Prostate gland (tissue), 2 donors: ENCODE measurements around the gene TGFA. TPM values are rescaled to one million over a fixed set of nuclear protein-coding genes. Genes with fewer than 3 reads are reported as not detected.

Experiments
- DNase-seq: peaks from one replicate; pipeline ENCODE4 v3.0.0-alpha.2; 2019; ENCODE audit warnings: low spot score
- H3K27ac ChIP-seq, 2 donors: fragments of 200-600 bp; sonication (generic); 2 replicates each; pipeline ENCODE4 v1.5.1; 2017 to 2019
- H3K27me3 ChIP-seq: fragments of 200-600 bp; sonication (generic); replicated peaks from 2 replicates; pipeline ENCODE4 v1.5.1; 2019; ENCODE audit not compliant: insufficient read depth
- H3K36me3 ChIP-seq, 2 donors: fragments of 200-600 bp; sonication (generic); 1 replicate in 1 of 2; 2 replicates in 1 of 2; pipeline versions ENCODE4 v1.5.1 to v1.8.1; 2017 to 2019
- H3K4me1 ChIP-seq: fragments of 200-600 bp; sonication (generic); replicated peaks from 2 replicates; pipeline ENCODE4 v1.5.1; 2019
- H3K4me3 ChIP-seq, 2 donors: fragments of 200-600 bp; sonication (generic); 2 replicates each; pipeline ENCODE4 v1.5.1; 2017 to 2019
- H3K9me3 ChIP-seq: fragments of 200-600 bp; sonication (generic); 2 replicates; pipeline ENCODE4 v1.5.1; 2017
- CTCF ChIP-seq, 4 experiments: fragments of 200-600 bp in 2 of 4; fragments of 450-650 bp in 2 of 4; sonication (generic) in 2 of 4; IDR thresholded peaks; 1 replicate in 3 of 4; 2 replicates in 1 of 4; pipeline ENCODE4 v1.5.1; 2016 to 2019; ENCODE audit warnings: antibody characterized with exemption in 4 of 4, mild to moderate bottlenecking in 2 of 4, moderate library complexity in 2 of 4
- POLR2A ChIP-seq: fragments of 450-650 bp; IDR thresholded peaks from one replicate; pipeline ENCODE4 v1.6.1; 2016; ENCODE audit warnings: antibody characterized with exemption, mild to moderate bottlenecking
- POLR2AphosphoS5 ChIP-seq: sonication (generic); formaldehyde crosslinking; IDR thresholded peaks from one replicate; pipeline ENCODE4 v1.6.1; 2017; ENCODE audit warnings: antibody characterized with exemption
- WGBS: methylation state at CpG from one replicate; pipeline ENCODE4 v1.1.5; 2018; 5-methylcytosine and 5-hydroxymethylcytosine counted together
- intact Hi-C: fragments of 100-400 bp; cut with DNase I; formaldehyde crosslinking; loops from one replicate; pipeline ENCODE4 v1.14.2; 2022
- total RNA-seq, 2 donors: library from RNA; depleted of rRNA; stranded (reverse); fragments of >200 nt; gene quantifications; one replicate each; pipeline ENCODE4 v1.1.0, GENCODE V29; 2016

The TGFA gene
- total RNA-seq, 2 donors from 2014 or later = 3.7 to 9.2 TPM

DNA sequence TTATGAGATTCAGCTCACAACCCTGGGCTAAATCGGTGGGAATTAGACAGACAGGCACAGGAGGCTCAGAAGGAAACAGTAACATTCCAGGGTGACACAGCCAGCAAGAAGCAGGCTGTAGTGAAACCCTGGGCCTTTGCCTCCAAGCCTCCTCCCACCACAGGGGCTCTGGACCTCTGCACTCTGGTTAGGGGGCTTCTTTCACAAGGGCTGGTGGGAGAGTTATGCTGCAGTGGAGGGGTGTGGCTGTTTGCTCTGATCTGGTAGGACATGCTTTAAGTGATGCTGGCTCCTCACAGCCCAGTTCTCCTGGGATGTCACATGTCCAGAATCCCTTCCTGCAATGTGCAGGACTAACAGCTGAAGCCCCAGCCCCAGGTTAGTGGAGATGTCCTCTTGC is 109.9 kb downstream of the TGFA start:
- no peak overlapping the region for H3K27ac ChIP-seq
- intact Hi-C loops = no loop called here
- DNase-seq = peak; percentile 1
- H3K36me3 ChIP-seq = no peaks in the 10 kb centered on the region
- no peaks in the 10 kb centered on the region for H3K27me3 ChIP-seq
- 68% methylated on average over 1 of the region's 1 CpG for WGBS
- H3K9me3 ChIP-seq = no peaks in the 10 kb centered on the region
- no peak overlapping the region for H3K4me3 ChIP-seq
- H3K4me1 ChIP-seq = no peaks in the 10 kb centered on the region
- TF ChIP-seq POLR2A = no peak
- TF ChIP-seq POLR2AphosphoS5 = no peak
- TF ChIP-seq CTCF (IDR thresholded peaks at IDR 0.05) = no peak

DNA sequence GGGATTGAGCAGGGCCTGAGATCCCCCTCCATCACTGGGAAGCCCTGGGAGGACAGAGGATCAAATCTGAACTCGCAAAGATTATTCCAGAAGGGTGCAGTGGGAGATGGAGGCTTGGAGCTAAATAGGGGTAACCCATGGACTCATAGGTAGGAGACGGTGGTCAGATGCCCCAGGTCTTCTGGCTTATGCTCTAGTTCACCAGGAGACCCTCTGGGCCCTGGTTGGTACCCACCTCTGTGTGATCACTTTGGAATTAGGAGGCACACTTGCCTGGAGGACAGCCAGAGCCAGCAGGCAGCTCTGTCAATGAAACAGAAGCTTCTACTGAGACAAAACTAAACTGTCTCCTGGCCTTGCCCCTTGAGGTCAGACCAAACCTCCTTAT is 110.6 kb downstream of the TGFA start:
- H3K4me3 ChIP-seq = no peak overlapping the region
- DNase-seq = no peak
- no peak for TF ChIP-seq POLR2A
- TF ChIP-seq CTCF (IDR thresholded peaks at IDR 0.05) = no peak
- TF ChIP-seq POLR2AphosphoS5 = no peak
- intact Hi-C loops = no loop called here
- H3K9me3 ChIP-seq = no peaks in the 10 kb centered on the region
- no peaks in the 10 kb centered on the region for H3K4me1 ChIP-seq
- H3K36me3 ChIP-seq = no peaks in the 10 kb centered on the region
- H3K27ac ChIP-seq = no peak overlapping the region
- no peaks in the 10 kb centered on the region for H3K27me3 ChIP-seq
- WGBS = 66% methylated on average over 2 of the region's 2 CpGs

GRCh38 chr2:70442301-70443077 is 111.1 kb downstream of the TGFA start:
- H3K36me3 ChIP-seq = no peaks in the 10 kb centered on the region
- no peaks in the 10 kb centered on the region for H3K4me1 ChIP-seq
- 94% methylated on average over 8 of the region's 8 CpGs for WGBS
- DNase-seq = peak; percentile 2
- intact Hi-C loops = no loop called here
- TF ChIP-seq POLR2A (no peak), POLR2AphosphoS5 (no peak), CTCF (IDR thresholded peaks at IDR 0.05) (no peak)
- no peaks in the 10 kb centered on the region for H3K27me3 ChIP-seq
- no peak overlapping the region for H3K27ac ChIP-seq
- no peak overlapping the region for H3K4me3 ChIP-seq
- no peaks in the 10 kb centered on the region for H3K9me3 ChIP-seq

DNA sequence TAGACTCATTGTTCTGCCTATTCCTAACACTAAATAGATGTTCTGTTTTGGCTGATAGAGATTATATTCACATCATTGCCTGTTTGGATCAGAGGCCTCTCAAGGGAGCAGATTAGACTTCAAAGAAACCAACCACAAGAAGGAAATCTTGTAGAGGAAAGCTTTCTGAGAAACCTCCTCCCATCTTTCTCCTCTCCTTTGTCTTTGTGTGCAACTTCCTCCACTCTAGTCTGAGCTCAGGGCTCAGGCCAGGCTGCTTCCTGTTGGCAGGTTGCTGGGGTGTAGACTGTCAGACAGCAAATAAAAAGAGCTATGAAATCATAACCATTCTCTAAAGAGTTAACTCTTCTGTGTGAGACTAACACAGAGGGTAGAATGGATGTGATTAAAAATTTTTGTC is 113.0 kb downstream of the TGFA start:
- Histone ChIP-seq H3K27me3 (no peaks in the 10 kb centered on the region), H3K4me3 (no peak overlapping the region), H3K4me1 (no peaks in the 10 kb centered on the region), H3K36me3 (no peaks in the 10 kb centered on the region), H3K27ac (no peak overlapping the region), H3K9me3 (no peaks in the 10 kb centered on the region)
- no peak for DNase-seq
- no peak for TF ChIP-seq POLR2AphosphoS5
- no peak for TF ChIP-seq POLR2A
- no peak for TF ChIP-seq CTCF (IDR thresholded peaks at IDR 0.05)
- intact Hi-C loops = no loop called here

DNA sequence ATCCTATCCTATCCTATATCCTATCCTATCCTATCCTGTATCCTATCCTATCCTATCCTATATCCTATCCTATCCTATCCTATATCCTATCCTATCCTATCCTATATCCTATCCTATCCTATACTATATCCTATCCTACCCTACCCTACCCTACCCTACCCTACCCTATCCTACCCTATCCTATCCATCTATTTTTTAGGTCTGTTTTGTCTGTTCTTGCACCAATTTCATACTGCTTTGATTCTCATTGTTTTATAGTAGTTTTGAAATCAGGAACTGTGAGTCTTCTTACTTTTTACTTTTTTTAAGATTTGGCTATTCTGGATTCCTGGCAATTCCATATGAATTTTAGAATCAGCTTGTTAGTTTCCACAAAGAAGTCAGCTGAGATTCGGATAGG is 118.5 kb downstream of the TGFA start:
- no peaks in the 10 kb centered on the region for H3K4me1 ChIP-seq
- intact Hi-C loops = no loop called here
- TF ChIP-seq CTCF (IDR thresholded peaks at IDR 0.05) = no peak
- TF ChIP-seq POLR2A = no peak
- no peak for TF ChIP-seq POLR2AphosphoS5
- H3K27ac ChIP-seq = no peak overlapping the region
- no peaks in the 10 kb centered on the region for H3K27me3 ChIP-seq
- no peak overlapping the region for H3K4me3 ChIP-seq
- no peak for DNase-seq
- H3K36me3 ChIP-seq = no peaks in the 10 kb centered on the region
- 61% methylated on average over 1 of the region's 1 CpG for WGBS
- no peaks in the 10 kb centered on the region for H3K9me3 ChIP-seq
